Peyer's patch (tissue), 4 donors: Measurements from ENCODE around the gene RNF150.

Source experiments
- CTCF ChIP-seq, 6 experiments: fragments of 450-650 bp in 4 of 6; fragments of 200-600 bp in 2 of 6; sonication (generic) in 1 of 6; IDR thresholded peaks; one replicate each; pipeline ENCODE4 v1.5.1; 2017 to 2019; ENCODE audit warnings: antibody characterized with exemption in 6 of 6, mild to moderate bottlenecking in 3 of 6, moderate library complexity in 1 of 6
- POLR2A ChIP-seq, 2 donors: fragments of 450-650 bp; IDR thresholded peaks; one replicate each; pipeline ENCODE4 v1.5.1; 2017; ENCODE audit warnings: antibody characterized with exemption in 2 of 2, mild to moderate bottlenecking in 2 of 2, moderate library complexity in 2 of 2

GRCh38 chr4:141038428-141038827 lies 94.8 kb downstream of the RNF150 start:
- TF ChIP-seq CTCF (IDR thresholded peaks at IDR 0.05) (no peak), POLR2A (IDR thresholded peaks at IDR 0.05) (no peak)
